Measurements from ENCODE around the gene MTFR1L.

DNA sequence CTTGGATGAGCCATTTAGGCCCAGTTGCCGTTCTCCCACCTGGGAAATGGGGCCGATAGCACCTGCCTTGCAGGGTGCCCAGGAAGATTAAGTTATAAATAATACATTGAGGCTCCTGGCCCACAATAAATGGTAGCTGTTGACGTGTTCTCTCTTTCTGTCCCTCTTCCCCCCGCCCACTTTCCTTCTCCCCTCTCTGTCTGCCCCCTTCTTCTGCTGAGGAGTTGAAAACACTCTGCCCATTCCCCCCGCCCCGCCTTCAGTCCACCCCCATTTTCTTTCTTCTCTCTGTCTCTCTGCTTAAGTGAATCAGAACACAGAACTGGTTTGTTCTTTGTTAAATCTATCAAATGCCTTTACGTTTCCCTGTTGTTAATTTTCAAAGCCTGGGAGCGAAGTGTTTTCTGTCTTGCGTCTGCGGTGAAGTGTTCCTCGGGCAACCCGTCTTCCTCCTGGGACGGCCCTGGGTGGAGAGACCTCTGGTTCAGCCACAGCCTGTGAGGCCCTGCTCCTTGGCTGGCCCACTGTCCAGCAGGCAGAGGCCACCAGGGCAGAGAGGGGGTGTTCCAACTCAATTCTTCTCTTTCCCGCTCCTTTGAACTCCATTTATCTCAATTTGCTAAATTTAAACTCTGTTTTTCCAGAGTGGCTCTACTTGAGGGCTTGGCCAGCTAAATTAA lies 49.1 kb upstream of the MTFR1L start:
- TF ChIP-seq, protein P1, sequence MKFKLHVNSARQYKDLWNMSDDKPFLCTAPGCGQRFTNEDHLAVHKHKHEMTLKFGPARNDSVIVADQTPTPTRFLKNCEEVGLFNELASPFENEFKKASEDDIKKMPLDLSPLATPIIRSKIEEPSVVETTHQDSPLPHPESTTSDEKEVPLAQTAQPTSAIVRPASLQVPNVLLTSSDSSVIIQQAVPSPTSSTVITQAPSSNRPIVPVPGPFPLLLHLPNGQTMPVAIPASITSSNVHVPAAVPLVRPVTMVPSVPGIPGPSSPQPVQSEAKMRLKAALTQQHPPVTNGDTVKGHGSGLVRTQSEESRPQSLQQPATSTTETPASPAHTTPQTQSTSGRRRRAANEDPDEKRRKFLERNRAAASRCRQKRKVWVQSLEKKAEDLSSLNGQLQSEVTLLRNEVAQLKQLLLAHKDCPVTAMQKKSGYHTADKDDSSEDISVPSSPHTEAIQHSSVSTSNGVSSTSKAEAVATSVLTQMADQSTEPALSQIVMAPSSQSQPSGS (CRISPR knock-in tag; IDR thresholded peaks at IDR 0.05; ENCODE audit: borderline replicate concordance, low read depth), result no peak
- TF ChIP-seq FOXJ3 (CRISPR knock-in tag; IDR thresholded peaks at IDR 0.05; ENCODE audit: borderline replicate concordance) (no peak), JUN (CRISPR knock-in tag; IDR thresholded peaks at IDR 0.05) (no peak)
- TF ChIP-seq, protein P2, sequence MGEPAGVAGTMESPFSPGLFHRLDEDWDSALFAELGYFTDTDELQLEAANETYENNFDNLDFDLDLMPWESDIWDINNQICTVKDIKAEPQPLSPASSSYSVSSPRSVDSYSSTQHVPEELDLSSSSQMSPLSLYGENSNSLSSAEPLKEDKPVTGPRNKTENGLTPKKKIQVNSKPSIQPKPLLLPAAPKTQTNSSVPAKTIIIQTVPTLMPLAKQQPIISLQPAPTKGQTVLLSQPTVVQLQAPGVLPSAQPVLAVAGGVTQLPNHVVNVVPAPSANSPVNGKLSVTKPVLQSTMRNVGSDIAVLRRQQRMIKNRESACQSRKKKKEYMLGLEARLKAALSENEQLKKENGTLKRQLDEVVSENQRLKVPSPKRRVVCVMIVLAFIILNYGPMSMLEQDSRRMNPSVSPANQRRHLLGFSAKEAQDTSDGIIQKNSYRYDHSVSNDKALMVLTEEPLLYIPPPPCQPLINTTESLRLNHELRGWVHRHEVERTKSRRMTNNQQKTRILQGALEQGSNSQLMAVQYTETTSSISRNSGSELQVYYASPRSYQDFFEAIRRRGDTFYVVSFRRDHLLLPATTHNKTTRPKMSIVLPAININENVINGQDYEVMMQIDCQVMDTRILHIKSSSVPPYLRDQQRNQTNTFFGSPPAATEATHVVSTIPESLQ (CRISPR knock-in tag; IDR thresholded peaks at IDR 0.05), result no peak
- TF ChIP-seq, protein P3, sequence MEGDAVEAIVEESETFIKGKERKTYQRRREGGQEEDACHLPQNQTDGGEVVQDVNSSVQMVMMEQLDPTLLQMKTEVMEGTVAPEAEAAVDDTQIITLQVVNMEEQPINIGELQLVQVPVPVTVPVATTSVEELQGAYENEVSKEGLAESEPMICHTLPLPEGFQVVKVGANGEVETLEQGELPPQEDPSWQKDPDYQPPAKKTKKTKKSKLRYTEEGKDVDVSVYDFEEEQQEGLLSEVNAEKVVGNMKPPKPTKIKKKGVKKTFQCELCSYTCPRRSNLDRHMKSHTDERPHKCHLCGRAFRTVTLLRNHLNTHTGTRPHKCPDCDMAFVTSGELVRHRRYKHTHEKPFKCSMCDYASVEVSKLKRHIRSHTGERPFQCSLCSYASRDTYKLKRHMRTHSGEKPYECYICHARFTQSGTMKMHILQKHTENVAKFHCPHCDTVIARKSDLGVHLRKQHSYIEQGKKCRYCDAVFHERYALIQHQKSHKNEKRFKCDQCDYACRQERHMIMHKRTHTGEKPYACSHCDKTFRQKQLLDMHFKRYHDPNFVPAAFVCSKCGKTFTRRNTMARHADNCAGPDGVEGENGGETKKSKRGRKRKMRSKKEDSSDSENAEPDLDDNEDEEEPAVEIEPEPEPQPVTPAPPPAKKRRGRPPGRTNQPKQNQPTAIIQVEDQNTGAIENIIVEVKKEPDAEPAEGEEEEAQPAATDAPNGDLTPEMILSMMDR (IDR thresholded peaks at IDR 0.05), result no peak
